WTC11 (cell line): Measurements from ENCODE around the gene TNRC18. TPM values are rescaled to one million over a fixed set of nuclear protein-coding genes. Genes with fewer than 3 reads are reported as not detected.

Source experiments
- ATAC-seq: fragments of 200-7000 bp; cut with Tn5 transposase; 2 replicates; pipeline ENCODE4 v1.10.0; 2021; ENCODE audit warnings: mild to moderate bottlenecking, moderate library complexity
- CTCF ChIA-PET: fragments of 300-600 bp; sonication (Branson Sonifier 250); formaldehyde crosslinking; loops from one replicate; lab custom pipeline; 2021; ENCODE audit warnings: antibody characterized with exemption; lab: Charles Lee
- POLR2A ChIA-PET: fragments of 350-600 bp; sonication (Branson Sonifier 250); formaldehyde crosslinking; loops from one replicate; lab custom pipeline; 2021; ENCODE audit warnings: antibody characterized with exemption; lab: Charles Lee
- DNase-seq: peaks from one replicate; pipeline ENCODE4 v3.0.0; 2021; ENCODE audit warnings: low spot score
- H3K27ac Mint-ChIP-seq: 2 replicates; pipeline ENCODE4 v1.8.0; 2021; ENCODE audit warnings: mixed read lengths
- H3K27me3 Mint-ChIP-seq: 2 replicates; pipeline ENCODE4 v1.8.0; 2021; ENCODE audit warnings: low read depth, mild to moderate bottlenecking, moderate library complexity, mixed read lengths
- H3K36me3 Mint-ChIP-seq: 2 replicates; pipeline ENCODE4 v1.8.0; 2021; ENCODE audit warnings: mixed read lengths
- H3K4me1 Mint-ChIP-seq: 2 replicates; pipeline ENCODE4 v1.8.0; 2022; ENCODE audit warnings: mixed read lengths
- H3K4me3 Mint-ChIP-seq: 2 replicates; pipeline ENCODE4 v1.8.0; 2021; ENCODE audit warnings: mild to moderate bottlenecking, moderate library complexity, mixed read lengths
- H3K9me3 Mint-ChIP-seq: 2 replicates; pipeline ENCODE4 v1.8.0; 2021; ENCODE audit warnings: mixed read lengths
- ATF6 ChIP-seq: sonication (generic); formaldehyde crosslinking; IDR thresholded peaks from 2 replicates; pipeline ENCODE4 v1.8.1; 2023; ENCODE audit warnings: mild to moderate bottlenecking, missing genetic modification reagents
- CTCF ChIP-seq: fragments of 200-600 bp; IDR thresholded peaks from 2 replicates; pipeline ENCODE4 v1.8.0; 2022; ENCODE audit warnings: antibody characterized with exemption
- E2F1 ChIP-seq: sonication (generic); formaldehyde crosslinking; IDR thresholded peaks from 2 replicates; pipeline ENCODE4 v1.8.0; 2022; ENCODE audit warnings: mild to moderate bottlenecking, missing genetic modification reagents
- FOXP1 ChIP-seq: sonication (generic); formaldehyde crosslinking; IDR thresholded peaks from 2 replicates; pipeline ENCODE4 v1.8.0; 2022; ENCODE audit warnings: missing genetic modification reagents, mild to moderate bottlenecking, moderate library complexity, borderline replicate concordance
- RORB ChIP-seq: fragments of 250-450 bp; sonication (Bioruptor Pico); IDR thresholded peaks from 2 replicates; pipeline ENCODE4 v1.9.0; 2021; ENCODE audit warnings: mild to moderate bottlenecking
- TEAD4 ChIP-seq: sonication (generic); formaldehyde crosslinking; IDR thresholded peaks from 2 replicates; pipeline ENCODE4 v1.8.0; 2022; ENCODE audit warnings: mild to moderate bottlenecking, missing genetic modification reagents
- USF1 ChIP-seq: sonication (generic); formaldehyde crosslinking; IDR thresholded peaks from 2 replicates; pipeline ENCODE4 v1.8.0; 2022; ENCODE audit warnings: mild to moderate bottlenecking, missing genetic modification reagents
- ZNF396 ChIP-seq: fragments of 250-450 bp; sonication (Bioruptor Pico); IDR thresholded peaks from 2 replicates; pipeline ENCODE4 v1.8.0; 2021; ENCODE audit warnings: mild to moderate bottlenecking, moderate library complexity, borderline replicate concordance
- ZNF416 ChIP-seq: fragments of 250-450 bp; sonication (Bioruptor Pico); IDR thresholded peaks from 2 replicates; pipeline ENCODE4 v1.9.0; 2021; ENCODE audit warnings: mild to moderate bottlenecking, inconsistent platforms
- ZNF671 ChIP-seq: fragments of 250-450 bp; sonication (Bioruptor Pico); IDR thresholded peaks from 2 replicates; pipeline ENCODE4 v1.8.0; 2021; ENCODE audit warnings: mild to moderate bottlenecking
- total RNA-seq: library from RNA; stranded (reverse); gene quantifications from 3 replicates; pipeline ENCODE4 v1.2.3, GENCODE V29; 2021
- TF ChIP-seq, protein P1 (sequence below): sonication (generic); formaldehyde crosslinking; IDR thresholded peaks from 2 replicates; pipeline ENCODE4 v1.8.0; 2023; ENCODE audit warnings: missing genetic modification reagents, mild to moderate bottlenecking, borderline replicate concordance
- TF ChIP-seq, protein P2 (sequence below): sonication (generic); formaldehyde crosslinking; IDR thresholded peaks from 2 replicates; pipeline ENCODE4 v1.8.1; 2023; ENCODE audit warnings: mild to moderate bottlenecking, missing genetic modification reagents, borderline replicate concordance
- TF ChIP-seq, protein P3 (sequence below): sonication (generic); formaldehyde crosslinking; IDR thresholded peaks from 2 replicates; pipeline ENCODE4 v1.8.1; 2023; ENCODE audit warnings: mild to moderate bottlenecking, missing genetic modification reagents
- TF ChIP-seq, protein P4 (sequence below): fragments of 250-450 bp; sonication (Bioruptor Pico); IDR thresholded peaks from 2 replicates; pipeline ENCODE4 v1.9.0; 2021; ENCODE audit warnings: mild to moderate bottlenecking

Gene TNRC18
- total RNA-seq, 1 experiment from 2014 or later: 55.0 TPM

- TF ChIP-seq, protein P1, sequence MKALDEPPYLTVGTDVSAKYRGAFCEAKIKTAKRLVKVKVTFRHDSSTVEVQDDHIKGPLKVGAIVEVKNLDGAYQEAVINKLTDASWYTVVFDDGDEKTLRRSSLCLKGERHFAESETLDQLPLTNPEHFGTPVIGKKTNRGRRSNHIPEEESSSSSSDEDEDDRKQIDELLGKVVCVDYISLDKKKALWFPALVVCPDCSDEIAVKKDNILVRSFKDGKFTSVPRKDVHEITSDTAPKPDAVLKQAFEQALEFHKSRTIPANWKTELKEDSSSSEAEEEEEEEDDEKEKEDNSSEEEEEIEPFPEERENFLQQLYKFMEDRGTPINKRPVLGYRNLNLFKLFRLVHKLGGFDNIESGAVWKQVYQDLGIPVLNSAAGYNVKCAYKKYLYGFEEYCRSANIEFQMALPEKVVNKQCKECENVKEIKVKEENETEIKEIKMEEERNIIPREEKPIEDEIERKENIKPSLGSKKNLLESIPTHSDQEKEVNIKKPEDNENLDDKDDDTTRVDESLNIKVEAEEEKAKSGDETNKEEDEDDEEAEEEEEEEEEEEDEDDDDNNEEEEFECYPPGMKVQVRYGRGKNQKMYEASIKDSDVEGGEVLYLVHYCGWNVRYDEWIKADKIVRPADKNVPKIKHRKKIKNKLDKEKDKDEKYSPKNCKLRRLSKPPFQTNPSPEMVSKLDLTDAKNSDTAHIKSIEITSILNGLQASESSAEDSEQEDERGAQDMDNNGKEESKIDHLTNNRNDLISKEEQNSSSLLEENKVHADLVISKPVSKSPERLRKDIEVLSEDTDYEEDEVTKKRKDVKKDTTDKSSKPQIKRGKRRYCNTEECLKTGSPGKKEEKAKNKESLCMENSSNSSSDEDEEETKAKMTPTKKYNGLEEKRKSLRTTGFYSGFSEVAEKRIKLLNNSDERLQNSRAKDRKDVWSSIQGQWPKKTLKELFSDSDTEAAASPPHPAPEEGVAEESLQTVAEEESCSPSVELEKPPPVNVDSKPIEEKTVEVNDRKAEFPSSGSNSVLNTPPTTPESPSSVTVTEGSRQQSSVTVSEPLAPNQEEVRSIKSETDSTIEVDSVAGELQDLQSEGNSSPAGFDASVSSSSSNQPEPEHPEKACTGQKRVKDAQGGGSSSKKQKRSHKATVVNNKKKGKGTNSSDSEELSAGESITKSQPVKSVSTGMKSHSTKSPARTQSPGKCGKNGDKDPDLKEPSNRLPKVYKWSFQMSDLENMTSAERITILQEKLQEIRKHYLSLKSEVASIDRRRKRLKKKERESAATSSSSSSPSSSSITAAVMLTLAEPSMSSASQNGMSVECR (CRISPR knock-in tag): no peak
- TF ChIP-seq TEAD4 (CRISPR knock-in tag): no peak
- no peak for TF ChIP-seq ZNF396
- no peak for TF ChIP-seq RORB
- TF ChIP-seq E2F1 (CRISPR knock-in tag): no peak
- TF ChIP-seq USF1 (CRISPR knock-in tag): no peak
- no peak for TF ChIP-seq FOXP1 (CRISPR knock-in tag)
- TF ChIP-seq, protein P2, sequence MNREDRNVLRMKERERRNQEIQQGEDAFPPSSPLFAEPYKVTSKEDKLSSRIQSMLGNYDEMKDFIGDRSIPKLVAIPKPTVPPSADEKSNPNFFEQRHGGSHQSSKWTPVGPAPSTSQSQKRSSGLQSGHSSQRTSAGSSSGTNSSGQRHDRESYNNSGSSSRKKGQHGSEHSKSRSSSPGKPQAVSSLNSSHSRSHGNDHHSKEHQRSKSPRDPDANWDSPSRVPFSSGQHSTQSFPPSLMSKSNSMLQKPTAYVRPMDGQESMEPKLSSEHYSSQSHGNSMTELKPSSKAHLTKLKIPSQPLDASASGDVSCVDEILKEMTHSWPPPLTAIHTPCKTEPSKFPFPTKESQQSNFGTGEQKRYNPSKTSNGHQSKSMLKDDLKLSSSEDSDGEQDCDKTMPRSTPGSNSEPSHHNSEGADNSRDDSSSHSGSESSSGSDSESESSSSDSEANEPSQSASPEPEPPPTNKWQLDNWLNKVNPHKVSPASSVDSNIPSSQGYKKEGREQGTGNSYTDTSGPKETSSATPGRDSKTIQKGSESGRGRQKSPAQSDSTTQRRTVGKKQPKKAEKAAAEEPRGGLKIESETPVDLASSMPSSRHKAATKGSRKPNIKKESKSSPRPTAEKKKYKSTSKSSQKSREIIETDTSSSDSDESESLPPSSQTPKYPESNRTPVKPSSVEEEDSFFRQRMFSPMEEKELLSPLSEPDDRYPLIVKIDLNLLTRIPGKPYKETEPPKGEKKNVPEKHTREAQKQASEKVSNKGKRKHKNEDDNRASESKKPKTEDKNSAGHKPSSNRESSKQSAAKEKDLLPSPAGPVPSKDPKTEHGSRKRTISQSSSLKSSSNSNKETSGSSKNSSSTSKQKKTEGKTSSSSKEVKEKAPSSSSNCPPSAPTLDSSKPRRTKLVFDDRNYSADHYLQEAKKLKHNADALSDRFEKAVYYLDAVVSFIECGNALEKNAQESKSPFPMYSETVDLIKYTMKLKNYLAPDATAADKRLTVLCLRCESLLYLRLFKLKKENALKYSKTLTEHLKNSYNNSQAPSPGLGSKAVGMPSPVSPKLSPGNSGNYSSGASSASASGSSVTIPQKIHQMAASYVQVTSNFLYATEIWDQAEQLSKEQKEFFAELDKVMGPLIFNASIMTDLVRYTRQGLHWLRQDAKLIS (CRISPR knock-in tag): no peak
- no peak for TF ChIP-seq ZNF416
- no peak for TF ChIP-seq CTCF
- TF ChIP-seq ATF6 (CRISPR knock-in tag): no peak
These were observed 144.9 kb downstream of the TNRC18 start (continued) for GRCh38 chr7:5278766-5279165.

GRCh38 chr7:5276611-5277010, 147.0 kb downstream of the TNRC18 start:
- no peaks in the 10 kb centered on the region for H3K4me1 Mint-ChIP-seq
- H3K36me3 Mint-ChIP-seq: no peaks in the 10 kb centered on the region
- CTCF ChIA-PET: interaction anchor here (4.1 kb wide), 1 partner anchor 36 kb away, joined by 34 read pairs; no protein-coding TSS in a partner anchor
- POLR2A ChIA-PET: interaction anchor here (0.6 kb wide), 1 partner anchor 75 kb away, joined by 3 read pairs; no protein-coding TSS in a partner anchor
- ATAC-seq (no peak), DNase-seq (no peak)
- H3K27me3 Mint-ChIP-seq: 0 out of 2 replicates have a peak, but pooled peaks cover 4% of the 10 kb centered on the region
- no peak overlapping the region for H3K27ac Mint-ChIP-seq
- no peak overlapping the region for H3K4me3 Mint-ChIP-seq
- no peaks in the 10 kb centered on the region for H3K9me3 Mint-ChIP-seq
- TF ChIP-seq, protein P3, sequence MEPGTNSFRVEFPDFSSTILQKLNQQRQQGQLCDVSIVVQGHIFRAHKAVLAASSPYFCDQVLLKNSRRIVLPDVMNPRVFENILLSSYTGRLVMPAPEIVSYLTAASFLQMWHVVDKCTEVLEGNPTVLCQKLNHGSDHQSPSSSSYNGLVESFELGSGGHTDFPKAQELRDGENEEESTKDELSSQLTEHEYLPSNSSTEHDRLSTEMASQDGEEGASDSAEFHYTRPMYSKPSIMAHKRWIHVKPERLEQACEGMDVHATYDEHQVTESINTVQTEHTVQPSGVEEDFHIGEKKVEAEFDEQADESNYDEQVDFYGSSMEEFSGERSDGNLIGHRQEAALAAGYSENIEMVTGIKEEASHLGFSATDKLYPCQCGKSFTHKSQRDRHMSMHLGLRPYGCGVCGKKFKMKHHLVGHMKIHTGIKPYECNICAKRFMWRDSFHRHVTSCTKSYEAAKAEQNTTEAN (CRISPR knock-in tag): no peak
- TF ChIP-seq, protein P4, sequence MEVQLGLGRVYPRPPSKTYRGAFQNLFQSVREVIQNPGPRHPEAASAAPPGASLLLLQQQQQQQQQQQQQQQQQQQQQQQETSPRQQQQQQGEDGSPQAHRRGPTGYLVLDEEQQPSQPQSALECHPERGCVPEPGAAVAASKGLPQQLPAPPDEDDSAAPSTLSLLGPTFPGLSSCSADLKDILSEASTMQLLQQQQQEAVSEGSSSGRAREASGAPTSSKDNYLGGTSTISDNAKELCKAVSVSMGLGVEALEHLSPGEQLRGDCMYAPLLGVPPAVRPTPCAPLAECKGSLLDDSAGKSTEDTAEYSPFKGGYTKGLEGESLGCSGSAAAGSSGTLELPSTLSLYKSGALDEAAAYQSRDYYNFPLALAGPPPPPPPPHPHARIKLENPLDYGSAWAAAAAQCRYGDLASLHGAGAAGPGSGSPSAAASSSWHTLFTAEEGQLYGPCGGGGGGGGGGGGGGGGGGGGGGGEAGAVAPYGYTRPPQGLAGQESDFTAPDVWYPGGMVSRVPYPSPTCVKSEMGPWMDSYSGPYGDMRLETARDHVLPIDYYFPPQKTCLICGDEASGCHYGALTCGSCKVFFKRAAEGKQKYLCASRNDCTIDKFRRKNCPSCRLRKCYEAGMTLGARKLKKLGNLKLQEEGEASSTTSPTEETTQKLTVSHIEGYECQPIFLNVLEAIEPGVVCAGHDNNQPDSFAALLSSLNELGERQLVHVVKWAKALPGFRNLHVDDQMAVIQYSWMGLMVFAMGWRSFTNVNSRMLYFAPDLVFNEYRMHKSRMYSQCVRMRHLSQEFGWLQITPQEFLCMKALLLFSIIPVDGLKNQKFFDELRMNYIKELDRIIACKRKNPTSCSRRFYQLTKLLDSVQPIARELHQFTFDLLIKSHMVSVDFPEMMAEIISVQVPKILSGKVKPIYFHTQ: no peak
- no peak for TF ChIP-seq ZNF671 (CRISPR knock-in tag)
- no peak for TF ChIP-seq ATF6 (CRISPR knock-in tag)
